HG03060 (cell line): ENCODE measurements around the gene ADAM19.

ENCODE experiments used
- ATAC-seq: cut with Tn5 transposase; IDR thresholded peaks from one replicate; pipeline ENCODE4 v1.9.1; 2021; ENCODE audit warnings: low read depth, moderate number of reproducible peaks; ENCODE audit not compliant: unreplicated experiment

ADAM19 gene

DNA sequence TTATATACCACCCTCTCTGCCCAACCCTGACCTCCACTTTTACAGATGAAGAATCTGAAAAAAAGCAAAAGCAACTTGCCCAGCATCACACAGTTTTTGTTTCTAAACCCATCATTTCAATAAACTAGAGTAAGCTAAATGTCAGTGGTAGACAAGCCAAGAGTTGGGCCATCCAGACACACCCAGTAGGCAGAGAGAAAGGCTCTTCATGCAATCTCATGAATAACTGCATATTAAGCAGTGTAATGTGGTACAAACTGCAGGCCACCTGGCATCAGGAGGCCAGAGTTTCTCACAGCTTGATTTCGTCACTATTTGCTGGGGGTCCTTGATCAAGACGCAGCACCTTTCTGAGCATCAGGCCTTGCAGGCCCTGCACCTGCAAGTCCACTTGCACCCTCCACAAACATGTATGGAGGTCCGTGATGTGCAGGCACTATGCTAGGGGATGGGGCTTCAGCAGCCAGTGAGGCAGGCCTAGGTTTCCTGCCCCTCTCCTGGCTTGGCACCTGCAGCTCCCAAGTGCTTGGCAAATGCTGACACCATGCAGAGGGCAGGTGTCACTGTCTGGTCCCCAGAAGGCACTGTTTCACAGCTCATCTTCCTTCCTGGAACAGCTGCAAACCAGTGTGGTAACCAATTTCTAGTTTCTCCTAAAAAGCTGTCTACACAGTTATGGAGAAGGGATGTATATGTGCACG lies 29.8 kb downstream of the ADAM19 start:
- no peak for ATAC-seq

DNA sequence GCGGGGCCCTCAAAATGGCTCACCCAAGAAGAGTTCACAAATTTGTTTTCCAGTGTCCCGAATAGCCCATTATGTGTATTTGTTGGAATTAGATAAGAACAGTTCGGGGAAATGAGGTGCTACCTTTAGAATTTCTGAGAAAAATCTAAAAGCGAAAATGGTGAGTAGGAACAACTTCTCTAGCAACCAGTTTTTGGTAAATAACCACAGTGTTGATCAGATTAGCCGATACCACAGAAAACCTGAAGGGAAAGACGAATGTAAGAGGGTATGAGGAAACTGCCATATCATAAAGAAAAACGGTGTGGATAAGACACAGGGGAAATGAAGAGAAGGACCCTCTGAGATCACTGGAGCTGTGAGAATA lies 31.0 kb downstream of the ADAM19 start:
- no peak for ATAC-seq

- ATAC-seq, result no peak
Measured at GRCh38 chr5:157543825-157544622, 31.6 kb downstream of the ADAM19 start.

- no peak for ATAC-seq
Measured at GRCh38 chr5:157542282-157543000, 33.1 kb downstream of the ADAM19 start.

GRCh38 chr5:157541447-157542118 lies 34.0 kb downstream of the ADAM19 start:
- no peak for ATAC-seq

- peak; percentile 97 for ATAC-seq
Measured at GRCh38 chr5:157540707-157541446, 34.7 kb downstream of the ADAM19 start.

DNA sequence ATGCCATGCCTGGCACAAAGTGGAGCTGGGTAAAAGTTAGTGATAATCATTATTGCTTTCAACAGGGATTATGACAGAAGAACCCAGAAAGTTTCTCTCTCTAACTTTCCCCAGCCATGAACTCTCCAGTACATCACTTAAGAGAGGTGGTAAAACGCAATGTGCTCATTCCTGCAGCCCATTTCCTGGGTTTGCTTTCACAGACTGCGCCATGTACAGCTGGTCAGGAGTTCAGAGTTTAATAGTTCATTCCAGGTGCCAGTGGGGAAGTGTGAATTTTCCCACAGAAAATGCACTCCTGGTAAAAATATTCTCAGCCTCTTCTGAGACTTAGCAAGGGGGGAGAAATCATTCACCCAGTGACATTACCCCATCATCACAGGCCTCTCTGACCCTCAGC lies 35.5 kb downstream of the ADAM19 start:
- no peak for ATAC-seq

DNA sequence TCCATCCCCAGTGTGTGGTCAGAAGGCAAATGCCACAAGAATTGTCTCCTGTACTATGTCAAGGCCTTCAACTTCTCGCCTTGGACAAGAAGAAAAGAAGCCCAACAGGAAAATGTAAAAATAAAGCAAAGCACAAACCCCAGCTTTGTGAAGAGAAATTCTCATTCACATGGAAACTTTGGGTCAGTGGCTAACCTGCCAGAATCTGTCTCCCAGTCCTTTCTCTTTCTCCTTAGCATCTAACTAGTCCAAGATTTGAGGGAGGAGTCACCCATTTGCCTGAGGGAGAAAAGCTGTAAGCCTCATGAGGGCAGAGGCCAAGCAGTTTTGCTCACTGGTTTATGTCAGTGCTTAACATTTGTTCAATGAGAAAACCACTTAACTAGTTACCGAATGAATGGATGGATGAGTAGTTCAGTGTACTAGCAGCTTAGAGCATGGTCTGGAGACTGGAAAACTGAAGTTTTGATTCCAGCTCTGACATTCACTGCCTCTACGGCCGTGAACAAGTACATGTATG lies 36.0 kb downstream of the ADAM19 start:
- ATAC-seq, result no peak

DNA sequence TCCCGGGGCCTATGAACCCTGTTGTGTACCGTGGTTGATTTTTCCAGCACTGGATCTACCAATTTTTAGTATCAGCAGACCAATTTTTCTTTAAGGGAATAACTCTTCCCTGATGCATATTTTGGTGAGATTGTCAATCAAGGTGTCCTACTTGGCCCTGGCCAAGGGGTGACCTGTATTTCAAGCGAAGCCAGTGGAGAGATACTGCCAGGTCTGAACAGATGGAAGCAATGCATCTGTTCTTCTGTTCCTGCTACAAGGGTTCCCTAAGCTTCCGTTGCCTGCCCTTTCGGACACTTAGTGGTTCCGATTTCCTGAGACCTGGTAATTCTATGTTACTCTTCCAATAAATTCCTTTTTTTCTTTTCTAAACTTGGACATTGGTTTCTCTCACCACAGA lies 37.3 kb downstream of the ADAM19 start:
- ATAC-seq, result no peak

DNA sequence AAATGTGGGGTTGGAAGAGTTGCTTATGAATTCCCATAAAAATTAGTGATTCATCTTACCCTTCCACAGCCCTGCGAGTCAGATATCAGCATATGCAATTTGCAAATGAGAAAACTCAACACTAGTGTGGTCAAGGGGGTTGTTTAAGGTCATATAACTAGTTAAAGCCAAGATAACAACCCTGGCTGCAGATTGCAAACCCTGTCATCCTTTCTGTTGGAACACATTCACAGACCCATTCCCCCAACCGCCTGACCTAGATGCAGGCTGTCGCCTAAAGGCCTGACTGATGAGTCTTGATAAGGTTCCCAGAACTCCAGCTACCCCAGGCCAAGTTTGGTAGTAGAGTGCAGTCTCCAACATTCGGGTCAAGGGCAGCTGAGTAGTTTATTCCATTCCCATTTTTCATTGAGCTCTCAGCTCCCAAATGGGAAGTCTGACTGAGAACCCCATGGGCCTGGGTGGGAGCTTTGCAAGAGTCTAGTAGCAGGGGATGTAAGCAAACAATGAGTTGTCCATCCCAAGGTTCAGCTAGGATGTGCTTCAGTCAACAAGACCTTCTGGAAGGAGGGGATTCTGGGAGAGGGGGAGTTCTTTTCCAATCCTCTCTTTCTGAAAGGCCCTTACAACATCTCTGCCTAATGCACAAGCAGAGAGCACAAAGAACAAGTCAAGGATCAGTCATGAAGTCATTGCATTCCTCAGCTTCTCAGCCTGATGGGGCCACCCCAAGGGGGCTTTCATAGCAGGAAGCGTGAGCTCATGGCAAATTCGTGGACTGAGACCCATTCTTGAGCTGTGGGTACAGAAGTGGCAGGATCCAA lies 40.3 kb downstream of the ADAM19 start:
- no peak for ATAC-seq

- no peak for ATAC-seq
Measured at GRCh38 chr5:157533011-157533481, 42.5 kb downstream of the ADAM19 start.

GRCh38 chr5:157532022-157532421 lies 43.6 kb downstream of the ADAM19 start:
- ATAC-seq, result no peak

- ATAC-seq, result no peak
Measured at GRCh38 chr5:157530226-157530972, 45.2 kb downstream of the ADAM19 start.

DNA sequence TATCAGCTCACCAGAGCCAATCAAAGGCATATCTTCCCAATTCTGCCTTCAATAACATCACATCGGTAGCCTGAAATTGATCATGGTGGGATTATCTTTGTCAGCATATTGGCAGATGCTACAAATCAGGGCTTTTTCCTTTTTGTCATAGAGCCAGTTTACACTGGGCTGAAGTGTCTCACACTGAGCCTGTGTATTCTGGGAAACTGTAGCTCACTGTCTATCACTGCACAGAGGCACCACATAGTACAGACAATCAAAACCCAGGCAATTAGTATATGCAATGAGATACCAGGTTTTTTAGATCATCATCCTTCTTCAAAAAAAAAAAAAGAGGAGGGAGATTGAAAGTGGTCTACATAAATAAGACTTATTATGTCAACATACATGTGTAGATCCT lies 46.6 kb downstream of the ADAM19 start:
- ATAC-seq, result no peak

- ATAC-seq, result no peak
Measured at GRCh38 chr5:157528036-157528632, 47.4 kb downstream of the ADAM19 start.

DNA sequence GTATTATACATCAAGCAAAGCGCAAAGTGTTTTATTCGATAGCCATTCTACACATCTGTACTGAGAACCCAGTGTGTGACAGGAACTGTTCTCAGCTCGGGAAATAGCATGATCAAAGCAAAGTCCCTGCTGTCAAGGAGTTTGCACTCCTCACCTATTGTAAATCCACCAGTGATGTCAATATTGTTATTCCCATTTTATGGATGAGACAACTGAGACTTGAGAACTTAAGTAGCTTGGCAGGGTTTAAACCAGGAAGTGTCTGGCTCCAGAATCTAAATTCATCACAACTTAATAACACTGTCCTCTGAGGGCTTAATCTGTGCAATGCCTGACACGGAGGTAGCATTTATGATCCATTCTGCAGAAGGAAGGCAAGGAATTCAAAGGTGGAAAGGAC lies 50.7 kb downstream of the ADAM19 start:
- no peak for ATAC-seq

- no peak for ATAC-seq
Measured at GRCh38 chr5:157523976-157524375, 51.6 kb downstream of the ADAM19 start.

GRCh38 chr5:157521704-157522029 lies 53.9 kb downstream of the ADAM19 start:
- ATAC-seq, result no peak
